ENCODE results near the gene MEOX2.

- TF ChIP-seq REPIN1 (CRISPR knock-in tag; IDR thresholded peaks at IDR 0.05; ENCODE audit: borderline replicate concordance, low read depth), result no peak
- TF ChIP-seq ZNF207 (IDR thresholded peaks at IDR 0.05; ENCODE audit: borderline replicate concordance), result no peak
Observed at GRCh38 chr7:15603124-15603523, 83.4 kb downstream of the MEOX2 start.
